Body of pancreas (tissue), 4 donors: ENCODE data around the gene CDC42EP5.

Experiments used
- CTCF ChIP-seq, 7 experiments: fragments of 450-650 bp in 4 of 7; fragments of 200-600 bp in 3 of 7; sonication (generic) in 3 of 7; IDR thresholded peaks; one replicate each; pipeline ENCODE4 v1.5.1; 2016 to 2019; ENCODE audit warnings: antibody characterized with exemption in 7 of 7
- POLR2A ChIP-seq, 3 donors: fragments of 450-650 bp; IDR thresholded peaks; one replicate each; pipeline ENCODE4 v1.6.1; 2016; ENCODE audit warnings: antibody characterized with exemption in 3 of 3, mild to moderate bottlenecking in 2 of 3

DNA sequence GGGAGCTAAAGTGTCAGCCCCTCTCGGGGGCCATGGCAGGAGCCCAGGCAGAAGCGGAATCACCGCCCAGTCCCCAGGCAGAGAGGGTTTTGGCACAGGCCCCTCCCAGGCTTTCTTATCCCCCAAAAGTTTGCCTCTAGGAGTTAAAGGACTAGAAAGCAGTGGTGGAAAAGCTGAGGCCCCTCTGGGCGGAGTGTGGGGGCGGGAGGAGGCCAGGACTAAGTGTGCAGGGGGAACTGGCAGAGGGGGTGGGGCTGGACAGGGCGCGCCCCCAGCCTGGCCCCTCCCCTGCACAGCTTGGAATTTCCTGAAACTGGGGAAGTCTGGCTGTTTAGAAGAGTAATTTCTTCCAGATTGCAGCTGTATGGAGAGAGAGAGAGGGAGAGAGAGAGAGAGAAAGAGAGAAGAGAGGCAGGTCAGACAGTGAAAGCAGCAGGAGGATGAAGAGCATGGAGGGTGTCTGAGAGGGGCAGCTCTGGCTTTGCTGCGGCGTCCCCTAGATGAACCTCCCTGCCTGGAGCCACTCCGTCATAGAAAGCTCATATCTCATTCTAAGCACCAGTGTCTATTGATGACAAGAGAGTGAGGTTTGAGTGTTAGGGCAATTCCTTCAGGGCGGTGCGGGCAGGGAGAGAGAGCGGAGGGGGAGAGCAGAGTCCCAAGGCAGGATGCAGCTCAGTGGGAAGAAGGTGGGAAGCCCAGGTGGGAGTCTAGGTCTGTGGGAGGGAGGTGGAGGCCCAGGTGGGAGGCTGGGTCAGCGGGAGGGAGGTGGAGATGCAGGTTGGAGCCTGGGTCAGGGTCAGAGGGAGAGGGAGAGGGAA, at the start of gene CDC42EP5:
- TF ChIP-seq CTCF (IDR thresholded peaks at IDR 0.05) (no peak), POLR2A (IDR thresholded peaks at IDR 0.05) (peak in 2 of 3 donors; percentile 35 to 53)
